Ramos (cell line): ENCODE measurements around the gene EXOC3L1.

Source experiments
- in situ Hi-C: fragments of 300-500 bp; cut with MboI; formaldehyde crosslinking; loops from one replicate; pipeline ENCODE4 v1.14.3; 2022; ENCODE audit warnings: low sequenced_read_pairs; ENCODE audit not compliant: unreplicated experiment

The EXOC3L1 gene

DNA sequence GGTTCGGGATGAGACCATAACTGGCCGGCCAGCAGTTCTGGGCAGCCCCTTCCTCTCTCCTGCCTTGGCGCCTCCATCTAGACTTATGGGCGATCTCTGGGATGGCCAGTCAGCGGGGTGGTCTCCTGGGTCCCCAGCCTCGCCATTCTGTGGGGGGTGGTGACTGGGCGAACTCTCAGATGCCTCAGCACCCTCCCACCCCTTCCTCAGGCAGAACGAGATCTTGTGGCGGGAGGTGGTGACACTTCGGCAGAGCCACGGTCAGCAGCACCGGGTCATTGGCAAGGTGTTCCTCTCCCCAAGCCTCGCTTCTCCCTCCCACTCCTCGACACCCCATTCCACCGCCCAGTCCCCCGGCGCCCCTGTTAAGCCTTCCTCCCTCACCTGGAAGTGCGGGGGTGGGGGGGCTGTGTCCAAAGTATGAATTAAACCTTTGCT is 23.8 kb downstream of the EXOC3L1 start:
- in situ Hi-C loops = no loop called here

DNA sequence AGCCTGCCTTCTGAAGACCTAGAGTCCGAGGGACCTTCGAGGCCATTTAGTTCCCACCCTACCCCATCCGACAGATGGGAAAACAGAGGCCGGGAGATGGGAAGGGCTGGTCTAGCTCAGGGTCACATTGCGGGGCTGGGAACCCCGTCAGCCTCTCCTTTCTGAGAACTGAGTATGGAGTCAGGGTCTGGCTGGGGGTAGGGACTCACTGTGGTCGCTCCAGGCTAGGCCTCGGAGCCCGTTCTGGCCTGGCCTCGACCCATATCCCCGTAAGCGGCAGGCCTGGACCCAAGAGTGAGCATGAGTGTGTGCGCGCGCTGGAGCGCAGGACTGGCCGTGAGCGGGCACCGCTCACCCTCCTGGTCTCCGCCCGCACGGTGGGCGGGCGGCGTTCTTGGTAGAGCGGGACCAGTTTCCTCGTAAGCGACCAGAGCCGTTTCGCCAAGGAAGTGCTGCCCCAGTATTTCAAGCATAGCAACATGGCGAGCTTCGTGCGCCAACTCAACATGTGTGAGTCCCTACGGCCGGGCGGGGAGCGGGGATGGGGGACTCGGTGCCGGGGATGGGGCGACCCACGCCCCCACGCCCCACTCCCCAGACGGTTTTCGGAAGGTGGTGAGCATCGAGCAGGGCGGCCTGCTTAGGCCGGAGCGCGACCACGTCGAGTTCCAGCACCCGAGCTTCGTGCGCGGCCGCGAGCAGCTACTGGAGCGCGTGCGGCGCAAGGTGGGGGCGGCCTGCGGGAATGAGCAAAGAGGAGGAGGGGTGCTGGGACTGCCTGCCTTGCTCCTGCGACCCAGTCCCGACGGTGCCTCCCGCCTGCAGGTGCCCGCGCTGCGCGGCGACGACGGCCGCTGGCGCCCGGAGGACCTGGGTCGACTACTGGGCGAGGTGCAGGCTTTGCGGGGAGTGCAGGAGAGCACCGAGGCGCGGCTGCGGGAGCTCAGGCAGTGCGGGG is 24.5 kb downstream of the EXOC3L1 start:
- in situ Hi-C loops = no loop called here

DNA sequence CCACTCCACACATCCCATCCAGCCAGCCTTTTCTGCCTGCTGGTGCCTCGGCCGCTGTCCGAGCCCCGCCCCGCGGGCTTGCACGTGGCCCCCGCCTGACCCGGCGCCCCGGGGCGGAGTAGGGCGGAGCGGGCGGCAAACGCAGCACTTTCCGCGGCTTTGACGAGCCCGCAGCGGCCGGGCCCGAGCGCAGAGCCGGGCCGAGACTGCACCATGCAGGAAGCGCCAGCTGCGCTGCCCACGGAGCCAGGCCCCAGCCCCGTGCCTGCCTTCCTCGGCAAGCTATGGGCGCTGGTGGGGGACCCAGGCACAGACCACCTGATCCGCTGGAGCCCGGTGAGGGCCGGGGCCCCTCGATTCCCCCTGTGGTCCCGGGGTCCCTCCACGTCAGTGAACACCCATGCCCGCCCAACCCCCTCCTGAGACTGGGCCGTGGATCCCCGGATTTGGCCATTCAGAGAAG is 25.3 kb downstream of the EXOC3L1 start, which contains the start of gene HSF4:
Gene HSF4, plus strand, starts transcription at position 147 of the 463 bp plus-strand sequence. Its CDS starts 67 bp downstream, at position 214.
- in situ Hi-C loops = no loop called here

DNA sequence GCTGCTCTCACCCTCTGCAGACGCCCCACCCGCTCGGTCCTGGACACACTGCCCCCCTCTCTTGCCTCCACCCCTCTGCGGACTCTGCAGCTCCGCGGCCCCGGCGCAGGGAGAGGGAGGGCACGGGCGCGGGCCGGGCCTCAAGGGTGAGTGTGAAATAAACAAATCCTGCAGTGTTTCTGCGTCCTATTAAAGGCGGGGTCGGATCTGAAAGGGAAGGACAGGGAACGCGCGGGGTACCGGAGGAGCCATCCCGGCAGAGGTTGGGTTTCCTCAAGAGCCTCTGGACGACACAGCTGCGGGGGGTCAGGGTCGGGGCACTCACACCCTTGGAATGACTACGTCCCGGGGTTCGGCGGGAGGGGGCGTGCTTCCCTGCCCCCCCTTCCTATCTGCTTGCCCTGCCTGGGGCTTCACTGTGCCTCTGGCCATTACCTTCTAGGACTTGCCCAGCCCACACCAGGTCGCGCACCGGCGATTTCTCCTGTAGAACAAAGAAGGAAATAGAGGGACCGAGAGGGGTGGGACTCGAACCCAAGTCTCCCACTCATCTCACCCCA is 25.9 kb downstream of the EXOC3L1 start:
- in situ Hi-C loops = no loop called here

DNA sequence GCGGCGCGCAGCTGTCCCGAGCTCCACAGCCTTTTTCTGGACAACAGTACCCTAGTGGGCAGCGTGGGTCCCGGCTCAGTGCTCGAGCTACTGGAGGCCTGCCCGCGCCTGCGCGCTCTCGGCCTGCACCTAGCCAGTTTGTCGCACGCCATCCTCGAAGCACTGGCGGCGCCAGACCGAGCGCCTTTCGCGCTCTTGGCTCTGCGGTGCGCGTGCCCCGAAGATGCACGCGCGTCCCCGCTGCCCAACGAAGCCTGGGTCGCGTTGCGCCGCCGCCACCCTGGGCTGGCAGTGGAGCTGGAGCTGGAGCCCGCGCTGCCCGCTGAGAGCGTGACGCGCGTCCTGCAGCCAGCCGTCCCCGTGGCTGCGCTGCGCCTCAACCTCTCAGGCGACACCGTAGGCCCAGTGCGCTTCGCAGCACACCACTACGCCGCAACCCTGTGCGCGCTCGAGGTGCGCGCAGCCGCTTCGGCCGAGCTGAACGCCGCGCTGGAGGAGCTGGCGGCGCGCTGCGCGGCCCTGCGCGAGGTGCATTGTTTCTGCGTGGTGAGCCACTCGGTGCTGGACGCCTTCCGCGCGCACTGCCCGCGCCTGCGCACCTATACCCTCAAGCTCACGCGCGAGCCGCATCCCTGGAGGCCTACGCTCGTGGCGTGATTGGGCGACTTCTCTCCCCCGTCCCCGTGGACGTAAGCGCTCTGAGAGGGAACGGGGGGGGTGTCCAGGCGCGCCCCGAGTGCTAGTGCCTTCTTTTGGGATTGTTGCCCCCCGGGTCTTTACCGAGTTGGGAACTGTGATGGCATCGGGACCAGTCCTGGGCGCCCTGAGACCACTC is 26.6 kb downstream of the EXOC3L1 start:
- in situ Hi-C loops = no loop called here

DNA sequence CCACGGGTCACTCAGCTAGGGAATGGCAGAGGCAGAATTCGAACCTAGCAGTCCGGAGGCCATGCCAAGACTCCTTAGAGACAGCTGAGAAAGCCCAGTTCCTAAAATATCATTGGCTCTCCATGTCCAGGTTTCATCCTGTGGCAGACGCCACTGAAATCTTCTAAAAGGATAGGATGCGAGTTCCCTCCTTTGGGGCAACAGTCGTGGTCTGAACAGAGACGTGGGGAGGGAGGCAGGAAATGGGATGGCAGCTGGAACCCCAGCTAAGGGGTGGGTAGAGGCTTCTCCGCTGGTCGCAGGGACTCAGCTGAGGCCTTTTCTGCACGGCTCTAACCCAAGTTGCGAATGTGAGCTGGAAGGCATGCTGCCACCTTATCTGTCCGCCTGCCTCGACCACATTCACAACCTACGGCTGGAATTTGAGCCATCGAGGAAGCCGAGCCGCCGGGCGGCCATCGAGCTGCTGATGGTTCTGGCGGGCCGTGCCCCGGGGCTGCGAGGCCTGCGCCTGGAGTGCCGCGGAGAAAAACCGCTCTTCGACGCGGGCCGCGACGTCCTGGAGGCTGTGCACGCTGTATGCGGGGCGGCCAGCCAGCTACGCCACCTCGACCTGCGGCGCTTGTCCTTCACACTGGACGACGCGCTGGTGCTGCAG is 27.3 kb downstream of the EXOC3L1 start:
- in situ Hi-C loops = no loop called here

DNA sequence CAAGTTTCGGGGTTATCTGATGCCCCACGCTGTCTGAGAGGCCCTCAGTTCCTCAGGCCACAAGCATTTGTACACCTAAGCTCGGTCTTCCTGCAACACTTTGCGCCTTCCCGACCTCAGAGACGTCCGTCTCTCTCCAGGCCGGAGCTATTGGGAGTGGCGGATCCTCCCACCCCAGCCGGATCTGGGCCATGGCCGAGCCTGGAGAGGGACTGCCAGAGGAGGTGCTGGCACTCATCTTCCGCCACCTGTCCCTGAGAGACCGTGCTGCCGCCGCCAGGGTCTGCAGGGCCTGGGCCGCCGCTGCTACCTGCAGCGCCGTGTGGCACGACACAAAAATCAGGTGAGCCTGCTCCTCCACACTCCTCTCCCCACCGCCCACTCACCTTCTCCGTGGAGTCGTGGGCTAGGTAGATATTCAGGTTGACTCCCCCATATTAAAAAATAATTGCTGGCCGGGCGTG is 28.3 kb downstream of the EXOC3L1 start:
- in situ Hi-C loops = no loop called here

DNA sequence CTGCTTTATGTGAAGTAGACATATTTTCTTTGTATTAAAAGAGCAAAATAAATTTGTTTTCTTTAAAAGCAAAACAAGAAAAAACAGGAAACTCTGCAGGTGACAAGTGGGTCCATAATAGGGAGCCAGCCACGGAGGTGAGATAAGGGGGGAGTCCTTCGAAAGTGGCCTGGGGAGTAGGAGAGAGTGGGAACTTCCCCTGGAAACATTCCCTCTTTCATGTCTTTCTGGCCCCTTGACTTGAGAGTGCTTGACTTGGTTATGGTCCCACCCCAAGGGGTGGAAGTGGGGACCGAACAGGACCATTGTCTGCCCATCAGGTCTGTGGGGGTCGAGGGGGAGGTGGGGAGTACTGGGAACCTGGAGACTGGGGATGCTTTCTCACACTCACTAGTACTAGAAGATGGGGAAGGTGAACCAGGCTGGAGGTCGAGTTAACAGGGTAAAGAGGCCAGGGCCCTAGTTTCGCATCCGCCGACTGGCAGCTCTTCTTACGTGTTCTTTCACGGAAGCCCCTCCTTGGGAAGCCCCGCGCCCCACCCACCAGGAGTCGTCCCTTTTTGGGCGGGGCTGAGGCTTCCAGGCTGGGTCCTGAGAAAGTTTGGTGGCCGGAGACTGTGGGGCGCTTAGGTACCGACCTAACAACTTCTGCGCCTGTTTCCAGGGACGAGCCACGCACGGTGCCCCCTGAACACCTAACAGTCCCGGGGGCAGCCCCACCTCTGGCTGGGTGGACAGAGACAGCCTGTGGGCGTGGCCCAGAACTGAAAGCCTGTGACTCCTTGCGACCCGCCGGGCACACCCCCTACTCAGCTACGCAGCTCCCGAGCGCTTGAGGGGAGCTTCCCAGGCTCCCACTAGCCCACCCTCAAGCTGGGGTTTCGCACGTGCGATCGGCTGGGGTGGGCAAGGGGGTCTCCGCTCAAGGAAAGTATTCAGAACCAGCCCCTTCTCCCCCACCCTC is 31.0 kb downstream of the EXOC3L1 start:
- in situ Hi-C loops = no loop called here

DNA sequence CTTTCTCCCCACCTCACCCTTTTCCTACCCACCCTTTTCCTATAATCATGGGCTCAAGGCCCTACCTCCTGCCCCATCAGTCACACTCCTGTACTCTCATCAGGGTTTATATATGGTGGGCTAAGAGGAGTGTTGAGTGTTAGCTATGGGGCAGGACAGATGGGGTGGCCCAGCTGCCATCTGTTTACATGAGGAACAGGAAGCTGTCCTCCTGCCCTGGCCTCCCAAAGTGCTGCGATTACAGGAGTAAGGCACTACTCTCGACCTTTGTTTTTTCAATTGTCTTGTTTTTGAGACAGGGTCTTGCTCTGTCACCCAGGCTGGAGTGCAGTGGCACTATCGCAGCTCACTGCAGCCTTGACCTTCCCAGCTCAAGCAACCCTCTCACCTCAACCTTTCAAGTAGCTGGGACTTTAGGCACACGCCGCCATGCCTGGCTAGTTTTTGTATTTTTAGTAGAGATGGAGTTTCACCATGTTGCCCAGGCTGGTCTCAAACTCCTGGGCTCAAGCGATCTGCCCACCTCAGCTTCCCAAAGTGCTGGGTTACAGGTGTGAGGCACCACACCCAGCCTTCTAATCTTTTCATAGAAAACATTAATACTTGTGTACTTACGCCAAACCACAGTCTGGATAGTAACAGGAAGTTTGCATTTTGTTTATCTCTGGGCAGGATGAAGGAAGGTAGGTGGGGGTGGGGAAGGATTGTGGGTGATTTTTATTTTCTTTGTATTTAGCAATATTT is 31.9 kb downstream of the EXOC3L1 start:
- in situ Hi-C loops = no loop called here

DNA sequence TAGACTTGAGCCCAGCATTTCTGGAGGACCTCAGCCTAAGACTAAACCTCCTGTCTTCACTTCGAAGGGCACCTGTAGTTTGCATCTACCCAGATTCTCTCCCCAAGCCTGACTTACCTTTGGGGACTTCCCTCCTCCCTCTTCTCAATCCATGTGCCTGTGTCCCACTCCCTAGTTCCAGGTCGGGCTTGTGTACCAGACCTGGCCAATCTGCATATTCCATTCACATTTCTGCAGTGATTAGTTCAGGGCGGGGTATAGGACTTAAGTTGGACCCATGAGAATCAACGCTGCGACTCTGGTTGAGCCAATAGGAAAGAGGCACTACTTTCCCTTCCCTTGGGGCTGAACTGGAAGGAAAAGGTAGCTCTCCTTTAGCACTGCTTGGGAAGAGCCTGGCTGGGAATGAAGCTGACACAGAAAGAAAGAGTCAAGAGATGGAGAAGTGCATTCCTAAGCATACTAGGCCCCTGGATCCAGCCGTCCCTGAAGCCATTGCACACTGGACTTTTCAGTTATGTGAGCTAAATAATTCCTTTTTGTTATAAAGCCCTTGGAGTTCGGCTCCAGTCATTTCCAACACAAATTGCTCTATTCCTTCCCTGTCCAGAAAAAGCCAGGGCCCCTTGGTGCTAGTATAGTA is 32.7 kb downstream of the EXOC3L1 start:
- in situ Hi-C loops = no loop called here

DNA sequence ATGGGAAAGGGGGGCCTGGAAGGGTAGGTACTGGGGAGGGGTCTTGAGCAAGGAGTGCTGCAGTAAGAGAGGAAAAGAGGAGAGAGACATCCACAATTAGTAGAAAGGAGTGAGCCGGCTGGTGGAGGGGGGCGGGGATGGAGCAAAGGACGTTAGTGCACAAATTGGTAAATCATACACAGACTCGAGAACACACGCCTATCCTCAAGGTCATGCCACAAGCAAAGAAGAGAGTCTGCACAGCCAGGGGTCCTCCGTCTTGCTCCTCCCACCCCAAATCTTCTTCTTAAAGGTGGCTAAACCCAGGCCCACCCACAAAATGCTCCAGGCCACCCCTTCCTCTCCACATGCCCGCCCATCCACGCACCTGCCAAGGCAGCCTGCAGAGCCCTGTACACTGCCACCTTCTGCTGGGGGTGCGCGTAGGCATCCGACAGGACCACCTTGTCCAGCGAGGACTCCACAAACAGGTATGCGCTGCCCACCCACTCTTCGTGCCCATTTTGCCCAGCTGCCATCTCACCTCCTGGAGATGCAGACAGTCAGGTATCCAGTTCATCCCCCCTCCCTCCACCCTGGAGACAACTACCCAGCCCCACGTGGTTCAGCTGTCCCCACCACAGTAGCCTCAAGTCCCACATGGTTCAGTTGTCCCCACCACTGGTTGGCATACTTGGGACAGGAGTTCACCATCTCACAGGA is 33.6 kb downstream of the EXOC3L1 start:
- in situ Hi-C loops = no loop called here

DNA sequence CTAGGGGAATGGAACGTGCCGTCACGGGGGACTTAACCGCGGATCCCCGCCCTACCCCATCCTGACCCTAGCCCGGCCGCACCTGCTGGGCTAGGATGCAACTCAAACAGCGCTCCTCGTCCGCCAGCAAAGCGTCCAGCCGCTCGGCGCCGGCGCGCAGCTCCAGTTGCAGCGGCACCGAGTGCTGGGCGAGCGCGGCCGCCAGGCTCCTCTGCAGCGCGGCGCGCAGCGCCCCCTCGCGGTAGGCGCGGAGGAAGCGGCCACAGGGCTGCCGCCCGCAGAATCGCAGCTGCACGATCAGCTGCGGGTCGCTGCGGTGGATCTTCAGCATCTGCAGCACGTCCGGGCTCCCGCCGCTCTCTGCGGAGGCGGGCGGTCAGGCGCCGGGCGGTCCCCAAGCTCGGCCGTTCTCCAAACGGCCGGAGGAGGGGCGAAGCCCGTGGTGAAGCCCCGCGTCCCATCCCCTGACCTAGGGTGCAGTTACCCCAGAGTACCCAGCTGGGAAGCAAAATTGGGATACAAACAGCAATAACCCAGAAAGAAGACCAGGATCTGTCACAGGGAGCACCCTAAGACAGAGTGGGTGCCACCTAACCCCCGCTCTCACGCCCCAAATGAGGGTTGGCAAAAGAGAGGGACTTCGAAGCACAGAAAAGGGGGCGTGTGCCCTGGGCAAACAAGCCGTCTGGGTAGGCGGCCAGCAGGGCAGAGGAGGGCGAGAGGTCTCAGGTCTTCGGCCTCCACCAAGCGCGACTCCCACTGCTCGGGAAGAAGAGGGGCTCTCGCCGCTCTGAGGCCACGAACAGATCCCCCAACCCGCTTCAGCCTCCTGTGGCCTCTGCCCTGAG is 34.4 kb downstream of the EXOC3L1 start:
- in situ Hi-C loops = no loop called here

DNA sequence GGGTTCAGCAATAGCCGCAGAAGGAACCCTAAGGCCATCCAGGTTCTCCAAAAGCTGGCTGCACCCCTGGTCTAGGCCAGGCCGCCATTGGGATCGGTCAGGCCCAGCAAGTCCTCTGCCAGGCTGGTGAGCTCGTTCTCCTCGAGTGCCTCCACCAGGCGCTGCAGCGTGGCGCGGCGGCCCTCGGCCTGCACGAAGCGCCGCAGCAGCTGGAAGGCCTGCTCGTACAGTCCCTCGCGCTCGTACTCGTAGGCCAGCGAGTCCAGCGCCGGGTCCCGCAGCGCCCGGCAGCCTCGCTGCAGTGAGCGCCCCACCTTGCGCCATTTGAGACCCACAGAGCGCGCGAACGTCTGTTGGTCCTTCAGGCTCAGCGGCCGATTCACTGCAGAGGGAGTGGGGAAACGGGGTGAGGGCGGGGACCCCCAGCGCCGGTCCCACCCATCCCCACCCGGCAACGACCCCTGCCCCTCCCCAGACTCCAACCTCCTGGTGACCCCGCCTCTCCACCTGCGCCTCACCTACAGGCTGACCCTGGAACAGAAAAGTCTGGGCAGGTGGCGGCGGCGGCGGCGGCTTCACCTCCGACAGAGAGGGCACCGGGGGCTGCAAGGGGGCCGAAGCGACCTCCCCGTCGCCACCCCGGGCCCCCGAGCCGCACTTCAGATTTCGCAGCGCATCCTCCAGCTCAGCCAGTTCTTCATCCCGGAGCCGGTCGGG is 35.2 kb downstream of the EXOC3L1 start:
- in situ Hi-C loops = no loop called here

DNA sequence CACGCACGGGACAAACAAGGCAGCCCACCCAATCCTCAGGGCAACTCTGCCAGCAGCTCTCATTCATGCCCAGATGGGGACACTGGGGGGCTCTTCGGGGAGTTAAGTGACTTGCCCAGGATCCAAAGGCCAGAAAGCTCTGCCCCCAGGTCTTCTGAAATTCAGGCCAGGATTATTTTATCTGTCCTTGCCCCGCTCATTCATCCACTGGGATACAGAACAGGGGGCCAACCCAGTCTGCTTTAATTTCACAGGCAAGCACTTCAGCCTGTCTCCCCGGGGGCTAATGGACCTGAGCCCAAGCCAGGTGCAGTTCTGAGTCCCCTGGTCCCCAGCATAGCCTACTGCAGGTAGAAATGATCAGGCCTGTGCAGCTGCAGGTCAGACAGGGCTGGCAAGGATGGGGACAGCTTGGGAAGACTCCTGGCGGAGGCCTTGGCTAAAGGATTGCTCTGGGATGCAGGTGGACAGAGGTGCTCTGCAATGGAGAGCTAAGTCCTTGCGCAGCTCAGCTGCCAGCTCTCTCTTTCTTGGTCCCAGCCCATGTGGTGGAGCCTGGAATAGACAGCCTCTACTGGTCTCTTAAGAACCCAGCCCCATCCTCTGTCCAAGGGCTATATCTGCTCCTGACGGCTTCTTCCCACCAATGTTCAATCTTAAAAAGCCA is 38.4 kb downstream of the EXOC3L1 start:
- in situ Hi-C loops = no loop called here

DNA sequence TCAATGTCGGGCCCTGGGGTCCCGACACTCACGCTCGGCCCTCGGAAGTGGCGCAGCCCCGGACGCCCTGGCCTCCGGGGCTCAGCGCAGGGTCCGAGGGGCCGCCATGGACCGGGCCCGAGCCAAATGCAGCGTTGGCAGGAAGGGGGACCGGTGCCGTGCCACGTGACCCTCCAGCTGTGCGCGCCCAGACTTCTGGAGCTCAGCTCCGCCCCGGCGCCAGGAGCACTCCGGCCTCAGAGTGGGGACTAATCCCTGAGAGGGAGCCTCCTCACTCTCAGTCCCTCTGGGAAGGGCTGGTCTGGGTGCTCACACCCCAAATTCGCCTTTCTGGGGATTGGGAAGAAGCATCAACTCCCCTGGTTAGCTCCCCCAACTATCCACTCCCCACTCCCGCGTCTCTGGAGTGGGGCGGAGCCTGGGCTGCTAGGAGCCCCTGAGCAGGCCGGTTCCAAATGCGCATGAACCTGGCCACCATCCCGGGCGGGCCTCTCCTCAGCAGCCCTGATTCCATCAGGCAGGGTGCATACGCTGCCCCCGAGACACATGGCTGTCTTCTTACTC is 39.0 kb downstream of the EXOC3L1 start, which contains the start of gene B3GNT9:
Gene B3GNT9, minus strand, starts transcription at position 166 of the 564 bp plus-strand sequence. CDS start 513 bp downstream, outside the sequence.
- in situ Hi-C loops = no loop called here
